CD4-positive, alpha-beta T cell treated with Interleukin-4 for 4 hours (primary cell): ENCODE measurements around the gene RMRP.

Experiments used
- DNase-seq: peaks from one replicate; pipeline ENCODE4 v3.0.0-alpha.2; 2020

RMRP gene

GRCh38 chr9:35609001-35609819 lies 48.6 kb downstream of the RMRP start:
- DNase-seq, result no peak

GRCh38 chr9:35608221-35608620 lies 49.6 kb downstream of the RMRP start:
- DNase-seq, result no peak
